NOMO-1 (cell line): Measurements from ENCODE around the gene LLGL2.

ENCODE experiments used
- DNase-seq, 2 experiments: peaks; one replicate each; lab custom pipeline; 2025; ENCODE audit not compliant: unreplicated experiment in 2 of 2; lab: John Stamatoyannopoulos, UW

The LLGL2 gene

GRCh38 chr17:75490953-75491649, 34.4 kb upstream of the LLGL2 start:
- no peak for DNase-seq

DNA sequence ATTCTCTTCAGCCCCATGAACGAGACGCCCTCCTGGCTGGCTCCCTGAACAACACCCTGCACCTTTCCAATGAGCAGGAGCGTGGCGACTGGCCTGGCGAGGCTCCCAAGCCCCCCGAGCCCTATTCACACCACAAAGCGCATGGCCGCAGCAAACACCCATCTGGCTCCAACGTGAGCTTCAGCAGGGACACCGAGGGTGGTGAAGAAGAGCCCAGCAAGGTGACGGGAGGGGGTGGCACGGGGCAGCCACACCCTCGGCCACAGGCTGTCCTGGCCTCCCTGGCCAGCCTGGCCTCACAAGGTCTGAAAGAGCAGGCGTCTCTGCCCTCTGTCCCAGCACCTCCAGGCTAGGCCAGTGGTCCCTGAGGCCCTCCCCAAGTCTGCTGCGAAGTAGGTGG, 33.8 kb upstream of the LLGL2 start:
- no peak for DNase-seq

DNA sequence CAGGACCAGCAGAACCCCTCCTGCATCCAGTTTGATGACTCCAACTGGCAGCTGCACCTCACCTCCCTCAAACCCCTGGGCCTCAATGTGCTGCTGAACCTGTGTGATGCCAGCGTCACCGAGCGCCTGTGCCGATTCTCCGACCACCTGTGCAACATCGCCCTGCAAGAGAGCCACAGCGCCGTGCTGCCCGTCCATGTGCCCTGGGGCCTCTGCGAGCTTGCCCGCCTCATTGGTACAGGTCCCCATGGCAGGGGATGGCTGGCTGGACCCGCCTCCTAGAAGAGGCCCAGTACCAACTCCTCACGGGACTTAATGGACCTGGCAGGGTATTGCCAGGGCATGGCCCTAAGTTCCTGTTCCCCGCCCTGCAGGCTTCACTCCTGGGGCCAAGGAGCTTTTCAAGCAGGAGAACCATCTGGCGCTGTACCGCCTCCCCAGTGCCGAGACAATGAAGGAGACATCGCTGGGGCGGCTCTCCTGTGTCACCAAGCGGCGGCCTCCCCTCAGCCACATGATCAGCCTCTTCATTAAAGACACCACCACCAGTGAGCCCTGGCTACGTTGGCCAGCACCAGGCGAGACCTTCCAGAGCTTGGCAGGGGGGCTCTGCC, 32.8 kb upstream of the LLGL2 start:
- no peak for DNase-seq

DNA sequence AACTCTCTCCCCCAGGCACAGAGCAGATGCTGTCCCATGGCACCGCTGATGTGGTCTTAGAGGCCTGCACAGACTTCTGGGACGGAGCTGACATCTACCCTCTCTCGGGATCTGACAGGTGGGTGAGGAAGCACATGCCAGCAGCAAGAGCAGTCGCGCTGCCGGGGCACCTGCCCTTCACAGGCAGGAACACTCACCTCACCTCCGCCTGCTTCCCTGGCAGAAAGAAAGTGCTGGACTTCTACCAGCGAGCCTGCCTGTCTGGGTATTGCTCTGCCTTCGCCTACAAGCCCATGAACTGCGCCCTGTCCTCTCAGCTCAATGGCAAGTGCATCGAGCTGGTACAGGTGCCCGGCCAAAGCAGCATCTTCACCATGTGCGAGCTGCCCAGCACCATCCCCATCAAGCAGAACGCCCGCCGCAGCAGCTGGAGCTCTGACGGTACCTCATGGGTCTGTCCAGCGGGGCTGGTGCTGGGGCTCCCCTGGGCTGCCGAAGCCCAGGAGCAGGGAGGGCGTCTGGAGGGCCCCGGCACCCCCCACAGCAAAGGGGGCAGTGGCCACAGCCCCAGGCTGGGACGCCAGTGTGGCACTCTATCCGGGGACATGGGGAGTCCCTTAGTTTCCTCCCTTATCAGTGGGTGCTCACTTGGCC, 31.9 kb upstream of the LLGL2 start:
- DNase-seq, result no peak

DNA sequence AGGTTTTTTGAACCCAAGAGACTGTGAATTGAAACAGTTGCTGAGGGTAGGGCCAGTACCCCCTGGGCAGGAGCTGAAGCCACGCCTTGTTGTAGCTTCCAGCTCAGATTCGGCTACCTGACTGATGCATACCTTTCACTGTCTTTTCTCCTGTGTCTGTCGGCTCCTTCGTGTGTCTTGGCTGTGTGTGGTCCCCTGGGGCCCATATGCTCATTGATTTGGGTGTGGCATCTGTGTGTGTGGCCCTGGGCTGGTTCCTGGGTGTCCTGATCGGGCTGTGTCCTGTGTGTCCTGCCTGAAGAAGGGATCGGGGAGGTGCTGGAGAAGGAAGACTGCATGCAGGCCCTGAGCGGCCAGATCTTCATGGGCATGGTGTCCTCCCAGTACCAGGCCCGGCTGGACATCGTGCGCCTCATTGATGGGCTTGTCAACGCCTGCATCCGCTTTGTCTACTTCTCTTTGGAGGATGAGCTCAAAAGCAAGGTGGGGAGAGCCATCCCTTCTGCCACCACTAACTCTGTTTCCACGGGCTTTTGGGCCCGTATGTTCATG, 31.1 kb upstream of the LLGL2 start:
- no peak for DNase-seq

DNA sequence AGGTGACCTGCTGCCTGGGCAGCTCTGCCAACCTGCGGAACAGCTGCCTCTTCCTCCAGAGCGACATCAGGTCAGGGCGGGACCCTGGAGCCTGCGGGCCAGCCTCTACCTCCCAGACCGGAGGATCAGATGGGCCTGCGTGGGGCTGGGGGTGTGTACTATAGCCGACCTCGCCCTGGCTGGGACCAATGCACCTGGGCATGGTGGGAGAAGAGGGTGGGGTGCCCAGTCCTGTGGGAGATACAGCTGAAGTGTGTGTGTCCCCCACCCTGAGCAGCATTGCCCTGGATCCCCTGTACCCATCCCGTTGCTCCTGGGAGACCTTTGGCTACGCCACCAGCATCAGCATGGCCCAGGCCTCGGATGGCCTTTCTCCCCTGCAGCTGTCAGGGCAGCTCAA, 29.5 kb upstream of the LLGL2 start:
- no peak for DNase-seq

DNA sequence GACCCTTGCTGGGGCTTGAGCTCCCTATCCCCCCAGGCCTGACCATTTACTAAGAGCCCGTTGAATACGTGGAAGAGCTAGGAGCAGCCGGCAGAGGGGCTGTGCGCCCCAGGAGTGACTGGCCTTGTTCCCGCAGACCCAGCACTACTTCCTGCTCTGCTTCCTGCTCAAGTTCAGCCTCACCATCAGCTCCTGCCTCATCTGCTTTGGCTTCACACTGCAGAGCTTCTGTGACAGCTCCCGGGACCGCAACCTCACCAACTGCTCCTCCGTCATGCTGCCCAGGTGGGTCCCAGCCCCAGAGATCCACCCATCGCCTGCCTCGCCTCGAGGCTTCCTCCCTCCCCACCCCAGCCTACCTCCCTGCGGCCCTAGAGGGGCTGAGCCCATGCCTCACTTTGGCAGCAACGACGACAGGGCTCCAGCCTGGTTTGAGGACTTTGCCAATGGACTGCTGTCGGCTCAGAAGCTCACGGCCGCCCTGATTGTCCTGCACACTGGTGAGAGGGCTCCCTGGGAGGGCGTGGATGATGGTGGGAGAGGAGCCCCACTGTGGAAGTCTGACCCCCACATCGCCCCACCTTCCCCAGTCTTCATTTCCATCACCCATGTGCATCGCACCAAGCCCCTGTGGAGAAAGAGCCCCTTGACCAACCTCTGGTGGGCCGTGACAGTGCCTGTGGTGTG, 27.3 kb upstream of the LLGL2 start:
- no peak for DNase-seq

GRCh38 chr17:75498726-75499213, 26.7 kb upstream of the LLGL2 start:
- no peak for DNase-seq

DNA sequence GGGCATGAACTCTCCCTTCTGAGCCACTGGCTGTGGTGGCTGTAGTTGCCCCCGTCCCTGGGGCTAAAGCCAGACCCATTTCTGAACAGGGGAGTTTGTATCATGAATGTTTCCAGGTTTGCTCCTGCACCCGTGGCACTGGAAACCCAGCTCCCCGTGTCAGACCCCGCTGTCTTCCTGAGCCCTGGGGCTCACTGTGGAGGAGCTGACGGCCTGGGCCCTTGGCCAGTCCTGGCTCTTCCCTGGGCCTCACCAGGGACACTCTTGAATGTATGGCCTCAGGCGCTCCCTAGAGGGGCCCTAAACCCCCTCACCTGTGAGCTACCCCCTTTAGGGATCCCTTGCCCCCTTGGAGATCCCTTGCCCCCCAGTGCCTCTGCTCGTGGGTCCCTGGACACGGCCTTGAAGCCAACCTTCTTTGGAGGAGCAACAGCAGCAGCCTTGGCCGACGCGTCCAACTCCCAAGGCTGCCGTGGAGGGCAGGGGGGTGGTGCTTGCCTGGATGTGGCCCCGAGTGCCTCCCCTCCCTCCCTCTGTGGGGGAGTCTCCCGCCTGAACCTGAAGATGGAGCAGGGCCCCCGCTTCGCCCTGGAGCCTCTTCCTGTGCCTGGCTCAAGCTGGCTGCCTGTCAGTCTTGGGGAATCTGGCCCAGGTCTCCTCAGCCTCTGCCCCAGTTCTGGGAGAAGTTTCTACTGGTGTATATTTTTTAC, 26.0 kb upstream of the LLGL2 start:
- no peak for DNase-seq

GRCh38 chr17:75500419-75501216, 24.9 kb upstream of the LLGL2 start:
- DNase-seq, result no peak

DNA sequence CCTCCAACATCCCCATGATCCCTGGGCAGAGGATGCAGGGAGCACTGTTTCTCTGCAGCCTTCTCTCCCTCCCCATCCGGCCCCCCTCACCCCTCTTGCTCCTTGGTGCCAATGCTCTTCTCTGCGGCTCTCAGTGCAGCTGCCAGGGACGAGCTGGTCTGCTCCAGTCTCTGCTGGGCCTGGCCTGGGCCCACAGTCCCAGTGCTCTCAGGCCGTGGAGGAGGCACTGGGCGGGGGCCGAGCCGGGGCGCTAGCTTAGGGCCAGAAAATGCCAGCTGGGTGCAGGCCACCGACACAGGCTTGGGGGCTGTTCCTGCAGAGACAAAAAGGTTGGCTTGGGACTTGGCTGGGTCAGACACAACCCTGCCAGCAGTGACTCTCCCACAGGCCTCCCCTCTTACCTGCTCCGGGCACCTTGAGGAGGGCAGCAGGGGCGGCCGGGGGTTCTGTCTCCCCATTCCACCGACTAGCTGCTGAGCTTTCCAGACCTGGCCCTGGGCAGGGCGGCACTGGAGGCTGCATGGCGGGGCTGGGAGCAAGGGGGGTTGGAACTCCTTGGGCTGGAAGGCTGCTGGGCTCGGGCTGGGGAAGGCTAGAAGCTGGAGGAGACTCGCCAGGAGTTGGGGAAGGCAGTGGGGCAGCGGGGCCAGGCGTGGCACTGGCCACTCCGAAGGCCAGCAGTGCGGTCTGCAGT, 24.0 kb upstream of the LLGL2 start:
- no peak for DNase-seq

GRCh38 chr17:75502072-75502720, 23.3 kb upstream of the LLGL2 start:
- DNase-seq, result no peak

DNA sequence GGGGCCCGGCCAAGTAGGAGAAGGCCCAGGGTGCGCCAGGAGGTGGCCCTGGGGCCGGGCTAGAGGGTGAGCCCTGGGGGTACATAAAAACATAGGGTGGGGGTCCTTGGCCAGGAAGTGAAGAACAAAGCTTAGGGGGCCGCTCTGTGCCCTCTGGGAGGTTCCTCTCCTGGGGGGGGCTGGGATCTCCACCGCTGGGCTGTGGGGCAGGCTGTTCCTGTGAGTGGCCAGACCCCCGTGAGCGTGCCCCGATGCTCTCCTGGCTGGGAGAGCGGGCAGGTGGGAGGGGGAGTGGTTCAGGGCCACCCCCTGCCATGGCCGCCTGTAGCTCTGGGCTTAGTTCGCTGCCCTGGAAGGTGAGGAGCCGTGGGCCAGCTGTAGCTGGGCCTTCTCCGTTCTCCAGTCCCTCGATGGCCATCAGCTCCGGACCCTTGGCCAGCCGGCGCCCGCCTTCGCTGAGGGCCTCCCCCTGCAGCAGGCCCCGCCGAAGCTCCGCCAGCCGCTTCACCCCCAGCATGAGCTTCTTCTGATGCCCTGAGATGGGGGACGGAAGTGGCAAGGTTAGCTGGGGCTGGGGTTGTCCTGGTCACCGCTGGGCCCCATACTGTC, 22.7 kb upstream of the LLGL2 start:
- DNase-seq, result no peak

DNA sequence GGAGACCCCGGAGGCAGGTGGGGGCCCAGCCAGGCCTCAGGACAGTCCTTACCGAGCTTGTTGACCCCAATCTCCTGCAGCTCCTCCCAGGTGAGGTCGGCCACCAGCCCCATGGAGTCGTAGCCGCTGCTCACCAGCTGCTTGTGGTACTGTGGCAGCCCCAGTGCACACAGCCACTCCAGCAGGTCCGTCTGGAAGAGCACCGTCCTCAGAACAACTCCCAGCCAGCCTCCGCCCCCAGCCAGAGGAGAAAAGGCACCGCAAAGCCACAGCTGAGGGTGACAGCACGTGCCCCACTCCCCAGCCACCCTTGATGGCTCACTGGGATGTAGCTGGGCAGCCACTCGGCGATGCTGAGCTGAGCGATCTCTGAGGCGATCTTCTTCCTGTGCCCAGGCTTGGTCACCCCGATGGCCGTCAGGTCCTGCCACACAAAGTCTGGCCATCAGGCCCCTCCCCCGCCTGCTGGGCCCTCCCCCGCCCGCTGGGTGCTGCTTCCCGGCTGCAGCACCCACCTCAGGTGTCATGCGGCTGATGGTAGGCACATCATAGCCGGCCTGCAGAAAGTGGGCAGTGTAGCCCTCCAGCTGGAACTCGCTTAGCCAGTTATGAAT, 22.1 kb upstream of the LLGL2 start:
- DNase-seq, result no peak

DNA sequence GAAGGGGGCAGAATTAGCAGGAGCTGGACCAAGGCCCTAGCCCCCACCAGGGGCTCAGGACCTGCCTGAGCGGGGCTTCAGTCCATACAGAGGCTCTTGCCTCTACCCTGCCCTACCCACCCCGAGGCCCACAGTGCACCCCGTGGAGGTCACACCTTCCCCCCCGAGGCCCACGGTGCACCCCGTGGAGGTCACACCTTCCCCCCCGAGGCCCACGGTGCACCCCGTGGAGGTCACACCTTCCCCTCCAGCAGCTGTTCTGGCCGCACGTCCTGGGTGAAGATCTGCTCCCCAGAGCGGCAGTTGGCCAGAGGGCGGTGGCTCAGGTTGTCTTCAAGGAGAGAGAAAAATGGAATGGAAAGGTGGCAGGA, 21.5 kb upstream of the LLGL2 start:
- DNase-seq, result no peak

- peak; percentile 35 to 57 for DNase-seq
Measured at GRCh38 chr17:75504347-75505151, 20.9 kb upstream of the LLGL2 start.

GRCh38 chr17:75505152-75505409, 20.4 kb upstream of the LLGL2 start:
- no peak for DNase-seq
